GM21786 (cell line): ENCODE data around the gene USF3.
A peak's percentile ranks its signal among the peaks of the same experiment; 100 is the strongest.

Experiments used
- ATAC-seq: cut with Tn5 transposase; IDR thresholded peaks from one replicate; pipeline ENCODE4 v1.9.1; 2021; ENCODE audit not compliant: unreplicated experiment

The USF3 gene

DNA sequence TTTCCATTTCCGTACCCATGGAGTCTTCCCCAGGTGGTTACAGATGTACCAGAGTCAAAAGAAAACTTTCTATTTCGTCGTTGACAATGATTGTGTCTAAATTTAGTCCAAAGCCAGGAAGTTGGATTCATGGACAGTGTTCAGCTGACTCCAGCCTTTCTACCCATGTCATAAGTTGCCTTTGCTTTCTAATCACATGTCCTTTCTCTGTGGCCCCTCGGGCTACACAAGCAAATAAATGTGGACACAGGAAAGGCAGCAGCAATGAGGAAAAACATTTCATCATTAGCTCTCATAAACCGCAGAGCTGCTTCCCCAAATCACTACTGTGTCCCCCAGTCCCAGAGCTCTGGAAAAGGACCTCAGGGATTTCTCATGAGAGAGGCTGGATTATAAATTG is 82.0 kb downstream of the USF3 start:
- no peak for ATAC-seq

DNA sequence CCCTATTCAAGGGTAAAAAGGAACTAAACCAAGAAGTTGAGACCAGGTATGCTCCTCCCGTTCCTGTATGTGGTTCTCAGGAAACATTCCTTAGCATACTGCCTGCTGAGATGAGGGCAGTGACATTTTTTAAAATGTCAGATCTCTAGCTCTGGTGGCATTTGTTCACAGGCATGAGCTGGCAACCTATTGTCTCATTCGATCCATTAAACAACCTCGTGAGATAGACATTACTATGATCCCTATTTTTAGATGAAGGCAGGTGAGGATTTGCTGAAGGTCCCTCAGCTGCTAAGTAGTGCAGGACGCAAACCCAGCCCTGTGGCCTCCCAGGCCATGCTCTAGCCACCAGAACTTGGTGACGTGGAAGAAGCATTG is 89.2 kb downstream of the USF3 start:
- ATAC-seq: no peak

DNA sequence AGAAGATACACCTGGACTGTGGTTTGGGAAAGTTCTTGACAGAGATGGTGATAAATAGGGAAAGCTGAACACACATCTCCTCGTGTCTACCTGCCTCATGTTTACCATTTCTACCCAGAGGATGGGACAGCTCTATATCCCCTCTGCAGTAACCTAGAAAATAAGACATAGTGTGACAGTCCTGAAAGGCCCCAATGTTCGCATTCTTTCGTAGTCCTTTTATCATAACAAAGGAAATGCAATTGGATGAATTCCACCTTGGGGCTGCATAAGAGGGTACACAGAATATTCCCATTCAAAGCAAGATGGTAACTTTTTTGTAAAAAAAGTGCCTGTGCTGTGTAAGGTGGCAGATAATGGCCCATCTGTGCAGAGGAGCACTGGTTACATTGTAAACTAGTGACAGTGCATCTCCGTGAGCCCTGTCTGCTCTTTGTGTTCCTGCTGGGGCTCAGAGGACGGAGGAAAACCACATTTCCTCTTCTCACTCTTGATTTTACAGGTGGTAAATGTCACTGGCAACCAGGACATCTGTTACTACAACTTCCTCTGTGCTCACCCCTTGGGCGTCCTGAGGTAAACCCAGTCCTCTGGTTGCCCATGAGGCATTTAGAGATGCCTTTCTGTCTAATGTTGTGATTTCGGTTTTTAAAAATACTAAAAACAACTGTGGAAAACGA is 89.8 kb downstream of the USF3 start:
- peak; percentile 99 for ATAC-seq

DNA sequence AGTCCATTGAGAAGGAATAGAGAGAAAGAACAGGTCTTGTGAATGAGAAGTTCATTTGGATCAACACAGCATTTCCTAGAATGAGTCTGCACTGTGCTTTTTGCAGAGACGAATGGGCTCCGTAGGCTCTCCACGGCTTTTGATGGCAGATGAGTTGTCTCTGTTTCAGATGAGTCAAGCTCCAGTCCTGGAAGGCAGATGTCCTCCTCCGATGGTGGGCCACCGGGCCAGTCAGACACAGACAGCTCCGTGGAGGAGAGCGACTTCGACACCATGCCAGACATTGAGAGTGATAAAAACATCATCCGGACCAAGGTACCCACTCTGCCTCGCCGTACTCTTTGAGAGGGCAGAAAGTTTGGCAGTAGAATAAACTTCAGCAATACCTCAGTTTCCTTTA is 93.6 kb downstream of the USF3 start:
- ATAC-seq: no peak

DNA sequence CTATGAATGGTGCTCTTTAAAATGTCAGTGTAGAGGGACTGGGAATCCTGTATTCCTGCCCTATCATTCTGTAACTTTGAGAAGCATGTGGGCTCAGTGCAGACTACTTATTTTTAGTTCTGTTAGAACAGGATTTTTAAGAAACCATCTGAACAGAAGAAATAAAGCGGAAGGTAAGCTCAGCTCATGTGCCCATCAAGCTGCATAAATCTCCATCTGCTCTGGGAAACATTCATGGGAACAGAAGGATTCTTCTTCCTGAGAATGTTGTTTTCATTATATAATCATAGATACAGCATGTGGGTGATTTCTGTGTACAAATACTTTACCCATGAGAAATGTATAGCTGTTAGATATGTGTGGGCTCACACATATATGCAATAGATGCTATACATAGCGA is 94.2 kb downstream of the USF3 start:
- ATAC-seq: no peak

DNA sequence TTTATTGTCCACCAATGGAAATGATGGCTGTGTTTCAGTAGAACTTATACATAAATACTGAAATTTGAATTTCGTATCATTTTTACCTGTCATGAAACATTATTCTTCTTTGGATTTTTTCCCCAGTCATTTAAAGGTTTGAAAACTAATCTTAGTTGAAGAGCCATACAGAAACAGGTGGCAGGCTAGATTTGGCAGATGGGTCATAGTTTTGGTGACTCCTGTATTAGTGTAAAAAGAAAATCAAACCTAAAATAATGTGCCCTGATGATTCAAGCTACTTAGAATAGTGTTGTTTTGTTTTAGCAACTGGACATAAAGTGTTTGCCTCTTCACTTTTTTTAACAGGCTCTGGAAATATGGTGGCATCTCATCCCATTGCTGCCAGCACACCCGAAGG is 95.2 kb downstream of the USF3 start:
- no peak for ATAC-seq

DNA sequence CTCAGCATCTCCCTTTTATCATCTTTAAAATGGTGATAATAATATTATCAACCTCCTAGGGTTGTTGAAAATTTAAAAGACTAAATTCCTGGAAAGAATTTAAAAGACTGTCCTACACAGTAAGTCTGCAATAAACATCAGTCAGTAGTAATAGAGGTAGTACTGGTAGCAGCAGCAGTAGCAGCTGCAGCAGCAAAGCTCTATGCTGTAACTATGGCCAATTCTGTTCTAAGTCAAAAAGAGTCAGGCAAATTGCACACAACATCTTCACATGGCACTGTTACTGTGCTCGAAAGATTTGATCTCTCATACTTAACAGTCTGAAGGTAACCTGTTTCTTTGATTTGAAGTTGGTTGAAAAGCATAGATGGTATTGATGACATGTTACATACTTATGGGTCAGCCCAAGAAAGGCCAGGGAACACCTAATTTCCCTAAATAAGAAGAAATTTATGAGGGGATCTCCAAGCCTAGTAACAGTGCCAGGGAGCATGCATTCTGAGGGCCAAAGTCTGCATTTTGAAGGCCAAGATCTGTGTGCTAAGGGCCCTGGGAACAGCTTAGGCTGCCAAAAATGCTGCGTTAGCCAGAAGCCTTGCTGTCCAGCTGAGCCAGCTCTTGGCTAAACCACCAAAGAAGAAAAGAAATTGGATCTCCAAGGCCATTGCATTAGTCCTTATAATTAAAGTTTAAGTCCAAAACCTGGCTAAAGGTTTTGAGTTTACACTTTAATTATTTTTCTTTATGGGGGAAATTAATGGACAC is 95.8 kb downstream of the USF3 start:
- ATAC-seq: no peak
